K562 (cell line): ENCODE results near the gene AKT2. TPM values are rescaled to one million over a fixed set of nuclear protein-coding genes. Genes with fewer than 3 reads are reported as not detected.

ENCODE experiments used
- CBFA2T3 ChIP-seq: fragments of 450-650 bp; IDR thresholded peaks from 2 replicates; pipeline ENCODE4 v1.6.1; 2017
- CXXC5 ChIP-seq: fragments of 250-450 bp; sonication (Bioruptor Pico); IDR thresholded peaks from 2 replicates; pipeline ENCODE4 v1.8.0; 2022; ENCODE audit warnings: inconsistent platforms, mild to moderate bottlenecking, moderate library complexity
- E2F3 ChIP-seq: fragments of 250-450 bp; sonication (Bioruptor Pico); IDR thresholded peaks from 2 replicates; pipeline ENCODE4 v1.4.0; 2020; ENCODE audit warnings: mild to moderate bottlenecking
- GTF2A2 ChIP-seq: IDR thresholded peaks from 2 replicates; pipeline ENCODE4 v1.6.1; 2016; ENCODE audit warnings: mild to moderate bottlenecking, missing genetic modification characterization, missing compliant biosample characterization
- HOXB6 ChIP-seq: fragments of 250-450 bp; sonication (Bioruptor Pico); IDR thresholded peaks from 2 replicates; pipeline ENCODE4 v1.5.1; 2022; ENCODE audit warnings: mild to moderate bottlenecking, borderline replicate concordance
- KLF10 ChIP-seq: fragments of 250-450 bp; sonication (Bioruptor Pico); IDR thresholded peaks from 2 replicates; pipeline ENCODE4 v1.6.1; 2021; ENCODE audit warnings: matching md5 sums
- MTA1 ChIP-seq: fragments of 450-650 bp; IDR thresholded peaks from 2 replicates; pipeline ENCODE4 v1.6.1; 2017; ENCODE audit warnings: borderline replicate concordance
- NR2F6 ChIP-seq: fragments of 450-650 bp; formaldehyde crosslinking; IDR thresholded peaks from 2 replicates; pipeline ENCODE4 v1.4.0; 2020; ENCODE audit warnings: mild to moderate bottlenecking
- PYGO2 ChIP-seq: fragments of 450-650 bp; IDR thresholded peaks from 2 replicates; pipeline ENCODE4 v1.6.1; 2016; ENCODE audit warnings: mild to moderate bottlenecking, missing genetic modification characterization, moderate library complexity, missing compliant biosample characterization
- RUNX1 ChIP-seq: sonication (generic); IDR thresholded peaks from 2 replicates; pipeline ENCODE4 v1.6.1; 2016; ENCODE audit warnings: antibody characterized with exemption, low read depth
- ZBTB8A ChIP-seq: fragments of 450-650 bp; IDR thresholded peaks from 2 replicates; pipeline ENCODE4 v1.6.1; 2018; ENCODE audit warnings: mild to moderate bottlenecking, moderate library complexity; ENCODE audit not compliant: partially characterized antibody
- ZNF408 ChIP-seq: fragments of 250-450 bp; sonication (Bioruptor Pico); IDR thresholded peaks from 2 replicates; pipeline ENCODE4 v1.4.0; 2020; ENCODE audit warnings: low read depth, mild to moderate bottlenecking, moderate library complexity
- polyA plus RNA-seq, 8 experiments: library from polyadenylated mRNA; depleted of rRNA in 4 of 8; stranded (reverse) in 5 of 8; unstranded in 3 of 8; fragments of >200 nt; fragmentation: Nextera tagmentation in 2 of 8; fragmentation: Illumina TruSeq in 1 of 8; extraction: Ambion mirVana in 2 of 8; extraction: Trizol in 1 of 8; gene quantifications; 2 replicates each; pipeline versions ENCODE4 v1.2.1 to v1.2.3, GENCODE V29; 2011 to 2014; ENCODE audit warnings: inconsistent platforms in 1 of 8, missing spikeins in 1 of 8
- total RNA-seq, 7 experiments: library from RNA; depleted of rRNA in 6 of 7; stranded (reverse); fragments of >200 nt in 6 of 7; fragmentation: Illumina TruSeq in 2 of 7; extraction: Trizol in 2 of 7; gene quantifications; 2 replicates each; pipeline versions ENCODE4 v1.2.1 to v1.2.3, GENCODE V29; 2011 to 2021; ENCODE audit warnings: low replicate concordance in 1 of 7
- TF ChIP-seq, protein P1 (sequence below): fragments of 450-650 bp; IDR thresholded peaks from 2 replicates; pipeline ENCODE4 v1.6.1; 2016; ENCODE audit warnings: mild to moderate bottlenecking, moderate library complexity
- TF ChIP-seq, protein P2 (sequence below): fragments of 450-650 bp; formaldehyde crosslinking; IDR thresholded peaks from 2 replicates; pipeline ENCODE4 v1.4.0; 2020; ENCODE audit warnings: mild to moderate bottlenecking

AKT2 gene
- total and polyA plus RNA-seq, 9 of the 15 experiments (the other 6 are each of a cell fraction or from before 2014, with no cell fraction given) = 1.1 to 132 (median 67.7) TPM

DNA sequence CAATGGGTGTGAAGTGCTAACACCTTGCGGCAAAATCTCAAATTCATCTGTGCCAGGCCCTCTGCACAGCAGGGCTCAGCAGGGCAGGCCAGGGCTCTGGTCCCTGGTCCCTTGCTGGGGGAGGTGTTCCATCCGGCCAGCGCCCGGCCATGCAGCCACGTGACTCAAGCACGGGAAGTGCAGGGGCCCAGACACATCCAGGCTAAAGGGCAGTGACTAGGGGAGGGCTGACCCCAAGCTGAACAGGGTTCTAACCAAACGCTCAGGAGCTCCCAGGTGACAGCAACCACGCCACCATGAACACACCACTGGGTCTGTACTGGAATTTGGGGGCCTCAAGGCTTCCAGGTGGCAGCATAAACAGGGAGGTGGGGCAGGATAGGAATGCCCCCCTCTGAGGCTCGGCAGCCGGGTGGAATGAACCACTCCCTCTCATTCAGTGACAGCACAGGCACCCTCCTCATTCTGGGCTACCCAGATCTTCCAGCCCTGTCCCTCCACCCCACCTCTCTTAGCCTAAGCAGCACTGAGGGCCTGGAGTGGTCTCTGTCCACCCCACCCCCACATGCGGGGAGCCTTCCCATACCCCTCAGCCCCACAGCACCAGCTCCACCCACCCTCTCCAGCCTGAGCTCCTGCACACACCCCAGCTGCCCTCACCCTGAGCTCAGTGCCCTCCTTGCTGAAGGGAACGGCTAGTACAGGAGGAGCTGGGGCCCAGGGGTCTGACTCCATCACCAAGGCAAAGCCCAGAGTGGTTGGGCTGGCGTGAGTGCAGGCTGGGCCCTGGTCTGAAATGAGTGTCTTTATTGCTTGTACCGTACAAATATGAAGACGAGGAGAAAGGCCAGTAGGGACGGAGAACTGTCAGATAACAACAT is 53.4 kb downstream of the AKT2 start (continued):
- TF ChIP-seq NR2F6 = no peak
- no peak for TF ChIP-seq MTA1
- no peak for TF ChIP-seq KLF10
- no peak for TF ChIP-seq ZBTB8A
- no peak for TF ChIP-seq HOXB6 (CRISPR knock-in tag)
- no peak for TF ChIP-seq PYGO2
- TF ChIP-seq E2F3 = no peak
- TF ChIP-seq CXXC5 (CRISPR knock-in tag) = peak; percentile 68
- TF ChIP-seq CBFA2T3 = no peak
- no peak for TF ChIP-seq GTF2A2
- TF ChIP-seq, protein P1, sequence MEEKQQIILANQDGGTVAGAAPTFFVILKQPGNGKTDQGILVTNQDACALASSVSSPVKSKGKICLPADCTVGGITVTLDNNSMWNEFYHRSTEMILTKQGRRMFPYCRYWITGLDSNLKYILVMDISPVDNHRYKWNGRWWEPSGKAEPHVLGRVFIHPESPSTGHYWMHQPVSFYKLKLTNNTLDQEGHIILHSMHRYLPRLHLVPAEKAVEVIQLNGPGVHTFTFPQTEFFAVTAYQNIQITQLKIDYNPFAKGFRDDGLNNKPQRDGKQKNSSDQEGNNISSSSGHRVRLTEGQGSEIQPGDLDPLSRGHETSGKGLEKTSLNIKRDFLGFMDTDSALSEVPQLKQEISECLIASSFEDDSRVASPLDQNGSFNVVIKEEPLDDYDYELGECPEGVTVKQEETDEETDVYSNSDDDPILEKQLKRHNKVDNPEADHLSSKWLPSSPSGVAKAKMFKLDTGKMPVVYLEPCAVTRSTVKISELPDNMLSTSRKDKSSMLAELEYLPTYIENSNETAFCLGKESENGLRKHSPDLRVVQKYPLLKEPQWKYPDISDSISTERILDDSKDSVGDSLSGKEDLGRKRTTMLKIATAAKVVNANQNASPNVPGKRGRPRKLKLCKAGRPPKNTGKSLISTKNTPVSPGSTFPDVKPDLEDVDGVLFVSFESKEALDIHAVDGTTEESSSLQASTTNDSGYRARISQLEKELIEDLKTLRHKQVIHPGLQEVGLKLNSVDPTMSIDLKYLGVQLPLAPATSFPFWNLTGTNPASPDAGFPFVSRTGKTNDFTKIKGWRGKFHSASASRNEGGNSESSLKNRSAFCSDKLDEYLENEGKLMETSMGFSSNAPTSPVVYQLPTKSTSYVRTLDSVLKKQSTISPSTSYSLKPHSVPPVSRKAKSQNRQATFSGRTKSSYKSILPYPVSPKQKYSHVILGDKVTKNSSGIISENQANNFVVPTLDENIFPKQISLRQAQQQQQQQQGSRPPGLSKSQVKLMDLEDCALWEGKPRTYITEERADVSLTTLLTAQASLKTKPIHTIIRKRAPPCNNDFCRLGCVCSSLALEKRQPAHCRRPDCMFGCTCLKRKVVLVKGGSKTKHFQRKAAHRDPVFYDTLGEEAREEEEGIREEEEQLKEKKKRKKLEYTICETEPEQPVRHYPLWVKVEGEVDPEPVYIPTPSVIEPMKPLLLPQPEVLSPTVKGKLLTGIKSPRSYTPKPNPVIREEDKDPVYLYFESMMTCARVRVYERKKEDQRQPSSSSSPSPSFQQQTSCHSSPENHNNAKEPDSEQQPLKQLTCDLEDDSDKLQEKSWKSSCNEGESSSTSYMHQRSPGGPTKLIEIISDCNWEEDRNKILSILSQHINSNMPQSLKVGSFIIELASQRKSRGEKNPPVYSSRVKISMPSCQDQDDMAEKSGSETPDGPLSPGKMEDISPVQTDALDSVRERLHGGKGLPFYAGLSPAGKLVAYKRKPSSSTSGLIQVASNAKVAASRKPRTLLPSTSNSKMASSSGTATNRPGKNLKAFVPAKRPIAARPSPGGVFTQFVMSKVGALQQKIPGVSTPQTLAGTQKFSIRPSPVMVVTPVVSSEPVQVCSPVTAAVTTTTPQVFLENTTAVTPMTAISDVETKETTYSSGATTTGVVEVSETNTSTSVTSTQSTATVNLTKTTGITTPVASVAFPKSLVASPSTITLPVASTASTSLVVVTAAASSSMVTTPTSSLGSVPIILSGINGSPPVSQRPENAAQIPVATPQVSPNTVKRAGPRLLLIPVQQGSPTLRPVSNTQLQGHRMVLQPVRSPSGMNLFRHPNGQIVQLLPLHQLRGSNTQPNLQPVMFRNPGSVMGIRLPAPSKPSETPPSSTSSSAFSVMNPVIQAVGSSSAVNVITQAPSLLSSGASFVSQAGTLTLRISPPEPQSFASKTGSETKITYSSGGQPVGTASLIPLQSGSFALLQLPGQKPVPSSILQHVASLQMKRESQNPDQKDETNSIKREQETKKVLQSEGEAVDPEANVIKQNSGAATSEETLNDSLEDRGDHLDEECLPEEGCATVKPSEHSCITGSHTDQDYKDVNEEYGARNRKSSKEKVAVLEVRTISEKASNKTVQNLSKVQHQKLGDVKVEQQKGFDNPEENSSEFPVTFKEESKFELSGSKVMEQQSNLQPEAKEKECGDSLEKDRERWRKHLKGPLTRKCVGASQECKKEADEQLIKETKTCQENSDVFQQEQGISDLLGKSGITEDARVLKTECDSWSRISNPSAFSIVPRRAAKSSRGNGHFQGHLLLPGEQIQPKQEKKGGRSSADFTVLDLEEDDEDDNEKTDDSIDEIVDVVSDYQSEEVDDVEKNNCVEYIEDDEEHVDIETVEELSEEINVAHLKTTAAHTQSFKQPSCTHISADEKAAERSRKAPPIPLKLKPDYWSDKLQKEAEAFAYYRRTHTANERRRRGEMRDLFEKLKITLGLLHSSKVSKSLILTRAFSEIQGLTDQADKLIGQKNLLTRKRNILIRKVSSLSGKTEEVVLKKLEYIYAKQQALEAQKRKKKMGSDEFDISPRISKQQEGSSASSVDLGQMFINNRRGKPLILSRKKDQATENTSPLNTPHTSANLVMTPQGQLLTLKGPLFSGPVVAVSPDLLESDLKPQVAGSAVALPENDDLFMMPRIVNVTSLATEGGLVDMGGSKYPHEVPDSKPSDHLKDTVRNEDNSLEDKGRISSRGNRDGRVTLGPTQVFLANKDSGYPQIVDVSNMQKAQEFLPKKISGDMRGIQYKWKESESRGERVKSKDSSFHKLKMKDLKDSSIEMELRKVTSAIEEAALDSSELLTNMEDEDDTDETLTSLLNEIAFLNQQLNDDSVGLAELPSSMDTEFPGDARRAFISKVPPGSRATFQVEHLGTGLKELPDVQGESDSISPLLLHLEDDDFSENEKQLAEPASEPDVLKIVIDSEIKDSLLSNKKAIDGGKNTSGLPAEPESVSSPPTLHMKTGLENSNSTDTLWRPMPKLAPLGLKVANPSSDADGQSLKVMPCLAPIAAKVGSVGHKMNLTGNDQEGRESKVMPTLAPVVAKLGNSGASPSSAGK = peak; percentile 59
- TF ChIP-seq, protein P2, sequence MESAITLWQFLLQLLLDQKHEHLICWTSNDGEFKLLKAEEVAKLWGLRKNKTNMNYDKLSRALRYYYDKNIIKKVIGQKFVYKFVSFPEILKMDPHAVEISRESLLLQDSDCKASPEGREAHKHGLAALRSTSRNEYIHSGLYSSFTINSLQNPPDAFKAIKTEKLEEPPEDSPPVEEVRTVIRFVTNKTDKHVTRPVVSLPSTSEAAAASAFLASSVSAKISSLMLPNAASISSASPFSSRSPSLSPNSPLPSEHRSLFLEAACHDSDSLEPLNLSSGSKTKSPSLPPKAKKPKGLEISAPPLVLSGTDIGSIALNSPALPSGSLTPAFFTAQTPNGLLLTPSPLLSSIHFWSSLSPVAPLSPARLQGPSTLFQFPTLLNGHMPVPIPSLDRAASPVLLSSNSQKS (CRISPR knock-in tag) = no peak
- TF ChIP-seq RUNX1 = no peak
- TF ChIP-seq ZNF408 = no peak
